Smooth muscle cell of the brain vasculature (primary cell): ENCODE data around the gene HTR4.
"Not testable (repeated sequence)": the region's sequence is repeated elsewhere in the genome, so short reads cannot be mapped to it uniquely, and the experiment has no call there.

Source experiments
- DNase-seq: peaks from one replicate; pipeline ENCODE4 v3.0.0-alpha.2; 2012; ENCODE audit warnings: low read depth, low spot score

HTR4 gene

DNA sequence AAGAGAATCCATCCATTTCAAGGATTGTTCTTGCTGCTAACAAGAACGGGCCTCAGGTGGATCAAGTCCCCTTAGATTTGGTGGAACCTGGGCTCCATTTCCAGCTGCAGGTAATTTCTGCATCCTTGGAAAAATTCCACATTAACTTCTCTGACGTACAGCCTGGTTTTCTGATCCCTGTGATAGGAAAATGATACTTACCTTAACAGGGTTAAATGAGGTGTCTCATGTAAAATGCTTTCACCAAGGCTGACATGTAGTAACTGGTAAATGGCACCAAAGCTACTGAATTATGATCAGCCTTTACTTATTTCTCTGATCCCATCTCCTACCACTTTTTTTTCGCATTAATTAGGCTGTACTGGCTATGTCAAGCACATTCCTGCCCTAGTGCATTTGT lies 176.9 kb downstream of the HTR4 start:
- no peak for DNase-seq

DNA sequence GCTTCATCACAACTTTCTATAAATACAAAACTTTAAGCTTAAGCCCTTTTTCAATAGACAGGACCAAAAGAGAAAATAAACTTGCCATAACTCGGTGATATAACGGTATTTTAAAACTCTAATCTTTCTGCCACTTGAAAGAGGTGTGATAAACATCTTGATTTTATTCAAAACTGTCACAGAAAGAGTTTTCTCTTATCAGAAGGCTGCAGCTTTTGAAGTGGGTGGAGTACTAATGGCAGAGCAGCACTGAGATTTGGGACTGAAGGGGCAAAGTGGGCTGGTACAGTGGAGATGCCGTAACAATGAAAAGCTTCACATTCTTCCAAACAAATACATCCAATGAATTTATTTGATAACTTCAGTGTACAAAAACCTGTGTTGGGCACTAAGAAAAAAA lies 178.0 kb downstream of the HTR4 start:
- DNase-seq, result no peak

DNA sequence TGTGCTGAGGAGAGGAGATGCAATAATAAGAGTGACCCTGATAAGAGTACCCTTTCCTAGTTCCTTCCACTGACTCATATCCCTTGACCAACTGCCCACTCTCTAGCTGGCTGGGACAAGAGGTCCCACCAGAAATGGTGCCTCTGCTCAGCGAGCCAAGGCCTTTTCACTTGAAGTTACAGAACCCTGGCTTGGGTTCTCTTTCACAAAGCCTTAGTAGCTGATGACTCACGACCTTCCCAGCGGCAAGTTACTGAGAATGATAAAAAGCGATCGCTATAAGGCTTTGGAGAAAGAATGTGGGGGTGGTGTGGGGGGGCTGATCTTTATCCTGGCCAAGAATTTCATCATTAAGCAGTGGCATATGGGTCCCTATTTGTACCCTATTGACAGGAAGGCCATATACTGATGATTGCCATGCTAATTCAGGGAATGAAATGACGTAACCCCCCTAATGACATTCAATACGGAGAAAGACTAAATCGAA lies 180.3 kb downstream of the HTR4 start:
- no peak for DNase-seq

DNA sequence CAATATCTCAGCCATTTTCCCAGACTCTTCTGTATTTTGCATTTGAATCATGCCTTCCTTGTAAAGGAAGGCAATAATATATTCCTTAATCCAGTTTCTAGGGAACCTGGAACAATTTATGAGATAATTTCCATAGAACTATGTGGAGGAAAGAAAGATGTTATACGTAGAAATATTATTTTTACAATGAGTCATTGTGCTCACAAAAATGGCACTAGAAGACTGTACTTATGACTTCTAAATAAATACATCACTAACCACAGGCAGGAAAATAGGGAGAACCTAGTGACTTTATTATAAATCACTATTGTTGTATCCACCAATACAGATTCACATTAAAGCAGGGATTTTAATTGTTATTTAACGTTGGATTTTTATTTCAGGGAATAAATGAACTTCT lies 182.9 kb downstream of the HTR4 start:
- peak; percentile 18 for DNase-seq

DNA sequence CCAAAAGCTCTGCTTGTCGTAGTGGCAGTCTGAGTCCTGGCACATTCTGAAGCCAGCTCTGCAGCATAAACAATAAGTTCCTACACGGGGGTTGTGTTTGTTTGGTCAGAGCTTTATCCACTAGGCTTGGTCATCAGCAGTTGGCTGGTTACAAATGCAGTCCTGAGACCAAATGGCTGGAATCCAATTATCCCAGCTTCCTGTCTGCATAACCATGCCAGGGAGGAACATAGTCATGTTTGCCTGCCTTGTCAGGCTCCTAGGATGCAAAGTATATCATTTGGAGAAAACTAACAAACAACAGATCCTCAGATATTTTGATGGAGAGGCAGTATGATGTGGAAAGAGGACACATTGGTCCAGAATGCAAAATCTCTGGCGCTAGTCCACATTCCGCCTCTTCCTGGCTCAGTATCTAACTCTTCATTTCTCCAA lies 184.8 kb downstream of the HTR4 start:
- DNase-seq, result peak; percentile 21

DNA sequence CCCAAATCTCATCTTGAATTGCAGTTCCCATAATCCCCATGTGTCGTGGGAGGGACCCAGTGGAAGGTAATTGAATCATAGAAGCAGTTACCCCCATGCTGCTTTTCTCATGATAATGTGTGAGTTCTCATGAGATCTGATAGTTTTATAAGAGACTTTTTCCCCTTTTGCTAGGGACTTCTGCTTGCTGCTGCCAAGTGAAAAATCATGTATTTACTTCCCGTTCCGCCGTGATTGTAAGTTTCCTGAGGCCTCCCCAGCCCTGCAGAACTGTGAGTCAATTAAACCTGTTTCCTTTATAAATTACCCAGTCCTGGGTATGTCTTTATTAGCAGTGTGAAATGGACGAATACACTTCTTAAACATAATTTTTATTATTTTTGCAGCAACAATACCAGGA lies 185.6 kb downstream of the HTR4 start:
- DNase-seq, result not testable (repeated sequence)

DNA sequence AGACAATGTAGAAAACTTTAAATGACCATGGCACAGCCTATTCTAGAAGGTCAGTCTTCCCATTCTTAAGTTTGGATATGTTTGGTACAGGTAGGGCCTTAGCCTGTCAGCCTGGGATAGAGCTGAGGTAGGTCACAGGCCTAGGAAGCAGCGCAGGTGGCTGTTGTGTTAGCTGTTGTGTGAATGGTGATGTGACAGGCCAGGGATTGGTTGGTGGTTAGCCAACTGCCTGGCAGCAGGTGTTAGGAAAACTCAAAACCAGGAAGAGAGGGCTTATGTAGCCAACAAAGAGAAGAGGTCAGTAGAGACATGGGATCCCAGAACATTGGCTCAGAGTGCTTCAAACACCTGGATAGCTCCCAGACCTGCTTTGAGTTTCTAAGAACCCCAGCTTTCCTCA lies 186.4 kb downstream of the HTR4 start:
- no peak for DNase-seq

DNA sequence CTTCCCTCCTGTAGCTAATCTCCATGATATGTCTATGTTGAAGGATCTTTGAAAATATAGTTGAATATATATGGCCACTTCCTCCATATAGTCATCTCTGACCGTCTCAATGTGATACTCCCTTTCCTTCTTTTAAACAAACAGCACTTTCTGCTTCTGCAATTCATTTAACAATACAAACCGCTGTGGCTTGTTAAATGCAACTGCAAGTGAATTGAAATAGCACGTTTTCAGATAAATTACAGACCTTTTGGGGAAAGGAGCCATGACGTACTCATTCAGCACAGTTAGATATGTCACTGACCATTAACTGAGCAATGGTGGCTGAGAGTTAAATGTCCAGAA lies 188.1 kb downstream of the HTR4 start:
- no peak for DNase-seq

DNA sequence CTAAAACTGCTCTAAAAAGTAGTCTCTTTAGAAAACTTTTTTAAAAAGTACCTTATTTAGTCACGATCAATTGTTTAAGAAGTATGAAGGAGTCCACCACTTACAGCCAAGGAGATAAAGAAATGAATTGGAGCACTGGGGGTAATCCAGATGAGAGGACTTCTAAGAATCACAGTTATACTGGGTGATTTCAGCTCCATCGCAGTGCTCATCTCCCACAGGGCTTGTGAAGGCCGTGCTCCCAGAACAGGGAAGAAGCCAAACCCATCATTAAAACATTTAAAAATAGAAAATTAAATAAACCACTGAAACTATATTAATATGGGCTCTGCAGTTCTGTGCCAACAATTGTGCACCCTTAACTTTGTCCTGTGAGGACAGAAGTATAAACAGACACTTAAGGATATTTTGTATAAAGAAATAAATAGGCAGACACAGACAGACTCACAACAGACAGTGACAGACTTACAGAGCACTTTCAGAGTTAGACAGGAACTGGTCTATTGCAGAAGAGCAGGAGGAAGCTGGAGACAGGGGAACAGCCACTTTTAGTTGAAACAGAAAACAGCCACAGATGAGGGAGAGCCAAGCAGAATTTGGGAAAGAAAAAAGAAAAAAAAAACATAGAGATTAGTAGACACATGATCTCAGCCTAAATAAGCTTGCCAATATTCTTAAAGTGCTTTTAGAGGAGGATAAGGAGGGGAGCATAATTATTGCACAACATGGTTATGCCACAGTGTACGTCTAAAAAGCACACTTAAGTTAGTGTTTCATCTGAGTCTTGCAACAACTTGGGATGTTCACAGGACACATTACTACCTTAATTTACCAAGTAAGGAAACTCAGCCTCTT lies 188.7 kb downstream of the HTR4 start:
- DNase-seq, result no peak

DNA sequence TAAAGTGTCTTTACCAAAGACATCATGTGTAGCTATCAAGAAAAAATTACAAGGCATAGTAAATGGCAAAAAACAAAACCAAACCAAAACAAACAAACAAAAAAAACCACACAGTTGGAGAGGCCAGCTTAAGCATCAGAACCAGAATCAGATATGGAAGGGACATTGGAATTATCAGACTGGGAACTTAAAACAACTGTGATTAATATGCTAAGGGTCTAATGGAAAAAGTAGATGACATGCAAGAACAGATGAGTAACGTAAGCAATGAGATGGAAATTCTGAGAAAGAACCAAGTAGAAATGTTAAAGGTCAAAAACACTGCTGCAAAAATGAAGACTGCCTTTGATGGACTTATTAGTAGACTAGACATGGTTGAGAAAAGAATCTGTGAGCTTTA lies 194.7 kb downstream of the HTR4 start:
- DNase-seq, result no peak

DNA sequence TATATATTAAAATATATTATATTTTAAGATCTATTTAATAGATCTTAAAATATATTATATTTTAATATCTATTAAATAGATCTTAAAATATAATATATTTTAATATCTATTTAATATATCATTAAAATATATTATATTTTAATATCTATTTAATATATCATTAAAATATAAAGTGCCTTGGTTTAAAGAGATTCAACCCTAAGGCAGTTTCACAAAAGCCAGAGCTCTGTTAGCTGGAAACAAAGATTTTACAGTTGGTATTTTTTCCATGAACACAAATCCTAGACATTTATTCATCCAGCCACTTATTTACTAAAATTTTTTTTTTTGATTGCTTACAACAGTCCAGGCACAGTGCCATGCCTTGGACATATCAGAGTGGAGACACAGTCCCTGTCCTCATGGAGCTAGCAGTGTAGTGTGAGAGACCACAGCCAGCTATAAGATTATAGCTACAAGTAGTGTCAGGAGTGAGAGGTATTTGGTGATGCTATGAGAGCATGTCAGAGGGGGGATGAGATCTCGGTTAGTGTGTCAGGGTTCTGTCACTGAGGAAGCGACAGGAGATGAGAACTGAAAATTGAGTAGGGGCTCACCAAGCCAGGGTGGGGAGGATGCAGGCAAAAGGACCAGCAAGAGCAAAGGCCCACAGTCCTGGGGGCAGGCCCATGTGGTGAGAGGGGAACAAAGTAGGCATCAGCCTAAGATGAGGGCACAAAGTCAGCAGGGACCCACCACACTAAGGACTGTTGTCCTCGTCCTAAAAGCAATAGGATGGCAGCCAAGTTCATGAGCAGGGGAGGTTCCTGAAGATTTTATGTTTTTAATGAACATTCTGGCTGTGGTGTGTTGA lies 196.1 kb downstream of the HTR4 start:
- no peak for DNase-seq

DNA sequence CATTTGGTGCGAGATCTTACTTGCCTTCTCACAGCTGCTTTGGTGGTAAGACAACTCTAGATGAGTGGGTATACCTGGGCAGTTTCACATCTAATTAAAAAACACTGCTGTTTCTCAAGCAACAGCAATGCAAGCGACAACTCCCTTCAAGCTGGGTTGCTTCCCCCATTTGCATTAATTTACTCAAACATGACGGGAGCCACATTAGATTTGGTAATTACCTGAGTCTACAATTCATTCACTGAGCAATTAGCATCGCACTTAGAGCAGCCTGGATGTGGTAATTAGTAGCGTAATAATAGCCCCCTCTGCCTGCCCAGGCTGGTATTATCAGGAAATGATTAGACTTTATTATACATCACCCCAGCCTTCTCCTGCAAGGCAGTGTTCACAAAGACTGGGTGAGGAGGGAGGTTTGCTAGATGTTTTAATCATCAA lies 197.1 kb downstream of the HTR4 start:
- no peak for DNase-seq

DNA sequence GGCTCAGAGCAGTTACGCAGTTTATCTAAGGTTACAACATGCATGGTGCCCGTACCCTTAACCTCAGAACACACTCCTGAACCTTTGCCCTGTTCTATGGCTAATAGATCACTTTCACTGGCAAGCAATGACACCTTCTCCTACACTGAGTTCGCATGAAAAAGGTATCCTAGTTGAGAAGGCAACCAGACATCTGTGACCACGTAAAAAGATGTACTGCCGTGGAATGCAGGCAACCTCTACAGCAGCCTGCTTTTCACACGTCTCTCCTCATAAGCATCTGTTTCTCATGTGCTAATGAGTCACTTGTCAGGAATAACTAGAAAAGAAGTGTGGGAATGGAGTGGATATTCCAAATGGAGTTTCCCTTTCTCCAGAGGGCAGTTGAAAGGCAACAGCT lies 199.1 kb downstream of the HTR4 start:
- DNase-seq, result no peak

DNA sequence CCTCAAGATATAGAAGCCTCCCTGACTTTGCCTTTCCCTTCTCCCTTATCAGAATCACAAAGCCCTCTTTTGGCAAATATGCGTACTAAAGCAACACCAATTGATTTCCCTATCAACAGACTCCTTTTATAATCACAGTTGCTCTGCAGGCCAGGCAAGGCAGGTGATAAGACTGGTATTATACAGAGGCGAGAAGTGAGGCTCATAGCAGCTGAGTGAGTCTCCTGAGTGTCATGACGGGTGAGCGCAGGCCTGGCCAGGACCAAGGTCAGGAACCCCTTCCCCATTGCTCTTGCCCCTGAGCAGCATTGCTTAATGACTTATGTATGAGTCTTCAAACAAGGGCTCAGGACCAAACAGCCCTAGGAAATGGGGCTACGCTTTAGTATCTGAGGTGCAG lies 199.8 kb downstream of the HTR4 start:
- DNase-seq, result no peak

DNA sequence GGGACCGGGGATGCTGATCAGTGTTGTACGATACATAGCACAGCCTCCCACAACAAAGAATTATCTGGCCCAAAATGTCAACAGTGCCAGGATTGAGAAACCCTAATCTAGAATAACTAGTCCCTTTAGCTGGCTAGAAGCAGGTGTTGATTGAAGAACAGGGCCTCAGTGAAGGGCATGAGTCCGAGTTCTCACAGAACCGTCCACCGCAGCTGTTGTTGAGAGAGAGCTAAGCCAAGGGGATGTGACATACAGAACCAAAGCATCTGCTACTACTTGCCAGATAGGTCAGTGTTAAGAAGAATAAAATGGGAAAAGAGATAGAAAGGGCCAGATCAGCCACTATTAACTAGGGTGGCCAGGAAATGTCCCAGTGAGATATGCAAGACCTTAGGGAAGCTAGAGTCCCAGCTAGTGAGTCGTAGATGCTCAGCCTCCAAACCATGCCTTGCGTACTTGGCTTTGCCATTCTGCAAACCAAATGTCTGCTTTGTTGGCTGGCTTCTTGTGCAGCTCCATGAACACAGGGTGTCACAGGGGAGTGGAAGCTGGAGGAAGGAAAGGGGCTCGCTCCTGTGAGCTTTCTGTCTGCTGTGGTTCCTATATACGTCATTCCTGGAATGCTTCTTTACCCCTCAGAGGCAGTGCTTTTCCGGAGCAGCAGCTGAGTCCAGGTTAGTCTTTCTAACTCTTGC lies 201.7 kb downstream of the HTR4 start:
- no peak for DNase-seq

DNA sequence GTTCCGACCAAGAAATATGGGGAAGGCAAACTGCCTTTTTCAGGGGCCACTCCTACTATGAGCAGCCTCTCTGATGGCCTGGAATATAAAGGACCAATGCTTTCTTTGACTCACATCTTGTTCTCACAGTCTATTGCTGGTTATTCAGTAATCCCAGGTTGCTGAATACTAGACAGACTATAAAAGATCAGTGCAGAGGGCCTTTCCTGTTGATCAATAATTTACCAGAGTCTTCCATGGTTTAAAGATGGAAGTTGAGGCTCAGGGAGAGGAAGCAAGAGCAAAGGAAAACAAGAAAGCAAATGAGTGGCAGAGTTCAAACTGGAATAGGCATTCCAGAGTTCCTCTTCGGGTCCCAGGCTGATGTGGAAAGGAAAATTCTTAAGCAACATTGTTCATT lies 207.7 kb downstream of the HTR4 start:
- DNase-seq, result no peak

DNA sequence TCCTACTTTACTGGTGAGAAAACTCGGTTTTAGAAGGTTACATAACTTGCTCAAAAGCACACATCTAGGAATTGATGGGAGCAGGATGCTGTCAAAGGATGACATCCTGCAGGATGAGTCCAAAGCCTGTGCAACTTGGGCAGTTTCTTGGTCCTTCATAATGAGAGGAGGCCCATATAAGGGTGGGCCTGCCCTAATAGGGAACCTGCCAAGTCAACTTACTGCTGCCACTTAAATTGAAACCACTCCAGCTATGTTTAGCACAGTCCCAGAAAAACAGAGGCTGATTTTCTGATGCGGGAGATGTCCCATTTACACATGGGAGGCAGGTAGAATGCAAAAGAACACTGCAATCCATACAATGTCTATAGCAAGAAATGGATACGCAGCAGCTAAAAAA lies 208.7 kb downstream of the HTR4 start:
- no peak for DNase-seq

DNA sequence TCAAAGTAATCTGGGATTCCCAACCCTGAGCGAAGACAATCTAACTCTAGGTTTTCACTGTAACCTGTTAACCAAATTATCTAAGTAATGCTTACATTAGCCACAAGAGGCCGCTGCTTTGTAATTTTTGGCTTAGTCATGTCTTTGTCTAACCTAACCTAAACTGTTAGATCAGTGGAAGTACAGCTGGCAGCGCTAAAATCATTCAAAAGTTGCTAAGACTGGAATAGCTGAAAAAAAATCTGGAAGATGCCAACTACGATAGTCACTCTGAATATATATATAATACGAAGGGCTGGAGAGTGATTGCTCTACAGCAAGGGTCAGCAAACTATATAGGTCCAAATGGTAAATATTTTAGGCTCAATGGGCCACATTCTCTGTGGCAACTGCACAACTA lies 210.3 kb downstream of the HTR4 start:
- peak; percentile 55 for DNase-seq

DNA sequence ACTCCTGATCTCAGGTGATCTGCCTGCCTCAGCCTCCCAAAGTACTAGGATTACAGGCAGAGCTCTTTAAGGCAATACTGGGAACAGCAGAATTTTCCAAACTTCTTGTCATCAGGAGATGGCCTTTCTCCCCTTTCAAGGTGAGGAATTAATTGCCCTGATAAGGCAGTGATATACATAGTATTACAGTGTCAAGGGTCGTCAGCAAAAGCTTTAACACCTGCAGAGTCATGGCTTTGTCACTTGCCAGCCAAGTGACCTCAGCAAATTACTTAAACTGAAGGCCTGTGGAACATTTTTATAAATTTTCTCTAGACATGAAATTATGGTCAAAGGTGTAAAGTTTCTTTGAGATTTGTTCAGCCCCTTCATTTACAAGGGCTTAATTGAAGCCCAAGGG lies 211.1 kb downstream of the HTR4 start:
- DNase-seq, result no peak

DNA sequence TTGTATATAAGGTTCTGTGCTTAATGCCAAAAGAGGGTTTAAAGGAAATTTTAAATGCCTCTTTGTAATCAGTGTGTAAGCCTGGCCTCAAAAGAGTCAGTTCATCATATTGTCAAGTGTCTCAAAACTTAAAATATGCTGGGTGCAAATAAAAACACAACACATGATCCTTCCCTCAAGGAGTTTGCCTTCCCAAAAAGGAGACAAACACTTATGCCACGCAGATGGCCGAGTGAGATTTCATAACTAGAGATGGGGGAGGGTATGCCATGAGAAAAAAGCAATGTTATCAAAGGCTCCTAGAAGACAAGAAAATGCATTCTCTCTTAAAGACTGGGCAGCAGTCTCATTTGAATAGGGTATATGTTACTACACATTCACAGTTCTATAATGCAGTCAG lies 215.4 kb downstream of the HTR4 start:
- no peak for DNase-seq

DNA sequence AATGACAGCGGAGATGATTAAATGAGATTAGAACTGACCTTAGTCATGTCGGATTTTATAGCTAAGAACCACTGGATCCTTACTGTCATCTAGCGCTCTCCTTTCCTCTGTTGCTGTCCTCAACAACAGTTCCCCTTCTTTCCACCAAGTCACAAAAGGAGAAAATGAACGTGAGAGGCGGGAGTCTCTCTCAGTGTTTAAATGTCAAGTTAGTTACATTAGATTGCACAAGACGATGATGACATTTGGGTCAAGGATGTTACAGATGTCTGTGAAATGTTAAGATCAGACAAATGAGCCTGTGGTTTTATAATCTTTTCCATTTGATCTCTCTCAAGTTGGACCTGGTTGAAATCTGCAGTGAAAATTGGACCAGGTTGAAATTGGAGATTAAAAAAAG lies 217.1 kb downstream of the HTR4 start:
- DNase-seq, result no peak

DNA sequence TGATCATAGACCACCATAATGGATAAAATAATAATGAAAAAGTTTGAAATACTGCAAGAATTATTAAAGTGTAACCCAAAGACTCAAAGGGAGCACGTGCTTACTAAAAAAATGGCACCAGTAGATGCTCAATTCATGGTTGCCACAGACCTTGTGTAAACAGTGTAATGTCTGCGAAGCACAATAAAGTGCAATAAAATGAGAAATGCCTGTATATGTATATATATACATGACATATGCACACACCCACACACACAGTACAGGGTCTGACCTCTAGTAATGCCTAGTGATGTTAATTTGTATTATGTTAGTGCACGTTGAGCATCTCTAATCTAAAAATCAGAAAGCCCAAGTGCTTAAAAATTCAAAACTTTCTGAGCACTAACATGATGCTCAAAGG lies 218.3 kb downstream of the HTR4 start:
- DNase-seq, result no peak
